ENCODE measurements around the gene KLHL29. TPM values are rescaled to one million over a fixed set of nuclear protein-coding genes. Genes with fewer than 3 reads are reported as not detected.

The KLHL29 gene
- total RNA-seq, 2 donors from 2014 or later = 1.0 to 2.4 TPM

DNA sequence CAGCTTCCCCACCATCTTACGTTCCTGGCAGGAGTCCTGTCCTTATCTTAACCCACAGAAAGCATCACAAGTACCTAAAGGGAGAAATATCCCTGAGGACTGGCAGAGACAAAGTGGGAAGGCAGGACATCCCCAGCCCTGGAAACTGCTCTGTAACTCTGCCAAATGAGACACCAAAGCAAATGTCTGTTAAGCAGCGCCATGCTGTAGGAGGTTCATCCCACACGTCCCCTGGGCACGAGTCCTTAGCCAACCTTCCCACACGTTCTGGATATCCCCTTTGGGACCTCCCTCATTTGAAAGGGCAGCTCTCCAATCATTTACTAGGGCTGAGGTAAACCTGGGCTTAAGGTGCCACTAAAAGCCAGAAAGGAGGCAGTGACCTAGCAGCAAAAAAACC, 334.7 kb downstream of the KLHL29 start:
- Mint-ChIP-seq H3K4me3 (no peak overlapping the region), H3K36me3 (ENCODE audit: low read depth) (peaks cover 24% of the 10 kb centered on the region), H3K27me3 (ENCODE audit: insufficient read depth) (no peaks in the 10 kb centered on the region), H3K4me1 (peaks cover 4% of the 10 kb centered on the region), H3K27ac (peak overlapping the region; percentile 0), H3K9me3 (peaks cover 23% of the 10 kb centered on the region)
- Histone ChIP-seq H3K27me3 (ENCODE audit: control insufficient read depth, insufficient read depth, low read length, poor library complexity, severe bottlenecking) (no peaks in the 10 kb centered on the region), H3K9ac (ENCODE audit: extremely low read depth, low read length, poor library complexity, severe bottlenecking) (no peak overlapping the region), H3K9me3 (ENCODE audit: control insufficient read depth, low read length) (peaks cover 29% of the 10 kb centered on the region), H3K4me1 (ENCODE audit: control insufficient read depth, insufficient read depth, low read length) (no peaks in the 10 kb centered on the region), H3K4me3 (ENCODE audit: low read length) (no peak overlapping the region), H3K27ac (ENCODE audit: low read depth, low read length) (no peak overlapping the region), H3K36me3 (ENCODE audit: control insufficient read depth, insufficient read depth, low read length) (peaks cover 6% of the 10 kb centered on the region)
- WGBS, 2 experiments (ENCODE audit: insufficient coverage in 1 of 2, insufficient read length in 1 of 2) = 91 to 100% methylated on average over 1 to 5 of the region's 5 CpGs
- TF ChIP-seq, protein P1, sequence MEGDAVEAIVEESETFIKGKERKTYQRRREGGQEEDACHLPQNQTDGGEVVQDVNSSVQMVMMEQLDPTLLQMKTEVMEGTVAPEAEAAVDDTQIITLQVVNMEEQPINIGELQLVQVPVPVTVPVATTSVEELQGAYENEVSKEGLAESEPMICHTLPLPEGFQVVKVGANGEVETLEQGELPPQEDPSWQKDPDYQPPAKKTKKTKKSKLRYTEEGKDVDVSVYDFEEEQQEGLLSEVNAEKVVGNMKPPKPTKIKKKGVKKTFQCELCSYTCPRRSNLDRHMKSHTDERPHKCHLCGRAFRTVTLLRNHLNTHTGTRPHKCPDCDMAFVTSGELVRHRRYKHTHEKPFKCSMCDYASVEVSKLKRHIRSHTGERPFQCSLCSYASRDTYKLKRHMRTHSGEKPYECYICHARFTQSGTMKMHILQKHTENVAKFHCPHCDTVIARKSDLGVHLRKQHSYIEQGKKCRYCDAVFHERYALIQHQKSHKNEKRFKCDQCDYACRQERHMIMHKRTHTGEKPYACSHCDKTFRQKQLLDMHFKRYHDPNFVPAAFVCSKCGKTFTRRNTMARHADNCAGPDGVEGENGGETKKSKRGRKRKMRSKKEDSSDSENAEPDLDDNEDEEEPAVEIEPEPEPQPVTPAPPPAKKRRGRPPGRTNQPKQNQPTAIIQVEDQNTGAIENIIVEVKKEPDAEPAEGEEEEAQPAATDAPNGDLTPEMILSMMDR (conservative IDR thresholded peaks at IDR 0.05) = no peak
- no peak for DNase-seq

DNA sequence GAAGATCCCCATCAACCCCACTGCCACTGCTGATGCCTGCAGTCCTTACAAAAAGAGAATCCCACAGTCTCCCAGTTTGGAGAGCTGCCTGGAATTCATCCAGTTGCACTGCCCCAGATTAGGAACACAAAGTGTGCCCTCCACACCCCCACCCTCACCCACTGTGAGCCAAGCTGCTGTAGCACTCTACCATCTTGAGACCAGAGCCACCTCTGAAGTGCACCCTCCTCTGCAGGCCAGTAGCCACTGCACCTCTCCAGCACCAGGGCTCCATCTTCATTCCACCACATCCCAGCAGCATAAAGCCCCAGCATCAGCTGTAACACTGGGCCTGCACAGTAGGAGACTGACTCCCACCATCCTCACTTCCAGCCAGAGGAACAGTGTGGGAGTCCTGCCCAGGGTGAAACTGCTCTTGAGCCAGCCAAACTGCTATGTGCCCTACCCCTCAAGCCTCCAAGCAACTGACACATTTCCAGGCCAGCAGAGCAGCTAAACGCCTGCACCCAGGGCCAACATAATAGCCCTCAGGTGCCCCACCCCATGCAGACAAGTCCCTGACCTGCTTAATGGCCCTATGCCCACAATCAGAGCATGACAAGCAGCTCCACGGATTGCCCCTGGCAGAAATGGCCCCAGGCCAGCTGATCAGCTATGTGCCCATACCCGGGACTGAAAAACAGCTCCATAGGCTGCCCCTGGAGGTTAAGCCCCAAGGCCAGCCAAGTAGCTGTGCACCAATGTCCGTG, 335.9 kb downstream of the KLHL29 start:
- Histone ChIP-seq H3K27ac (ENCODE audit: low read depth, low read length) (no peak overlapping the region), H3K4me3 (ENCODE audit: low read length) (no peak overlapping the region), H3K4me1 (ENCODE audit: control insufficient read depth, insufficient read depth, low read length) (no peaks in the 10 kb centered on the region), H3K27me3 (ENCODE audit: control insufficient read depth, insufficient read depth, low read length, poor library complexity, severe bottlenecking) (no peaks in the 10 kb centered on the region), H3K9me3 (ENCODE audit: control insufficient read depth, low read length) (peaks cover 41% of the 10 kb centered on the region), H3K9ac (ENCODE audit: extremely low read depth, low read length, poor library complexity, severe bottlenecking) (no peak overlapping the region), H3K36me3 (ENCODE audit: control insufficient read depth, insufficient read depth, low read length) (peaks cover 7% of the 10 kb centered on the region)
- 91 to 92% methylated on average over 4 of the region's 4 CpGs for WGBS, 2 experiments (ENCODE audit: insufficient coverage in 1 of 2, insufficient read length in 1 of 2)
- Mint-ChIP-seq H3K27me3 (ENCODE audit: insufficient read depth) (no peaks in the 10 kb centered on the region), H3K27ac (no peak overlapping the region), H3K9me3 (peaks cover 27% of the 10 kb centered on the region), H3K4me1 (peaks cover 4% of the 10 kb centered on the region), H3K4me3 (no peak overlapping the region), H3K36me3 (ENCODE audit: low read depth) (peaks cover 30% of the 10 kb centered on the region)
- no peak for DNase-seq
- TF ChIP-seq, protein P1 (conservative IDR thresholded peaks at IDR 0.05) = no peak

DNA sequence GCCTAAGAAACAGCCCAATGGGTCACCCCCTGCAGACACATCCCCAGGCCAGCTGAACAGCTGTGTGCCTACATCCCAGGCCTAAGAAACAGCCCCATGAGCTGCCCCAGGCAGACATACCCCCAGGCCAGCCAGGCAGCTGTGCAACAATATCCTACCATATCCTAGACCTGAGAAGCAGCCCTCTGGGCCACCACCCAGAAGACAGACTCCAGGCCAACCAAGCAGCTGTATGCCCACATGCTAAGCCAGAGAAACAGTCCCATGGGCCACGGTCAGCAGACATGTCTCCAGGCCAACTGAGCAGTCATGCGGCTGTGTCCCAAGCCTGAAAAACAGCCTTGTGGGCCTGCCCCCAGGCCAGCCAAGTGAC, 336.5 kb downstream of the KLHL29 start:
- H3K27me3 Mint-ChIP-seq (ENCODE audit: insufficient read depth) = no peaks in the 10 kb centered on the region
- peaks cover 33% of the 10 kb centered on the region for H3K36me3 Mint-ChIP-seq (ENCODE audit: low read depth)
- peaks cover 4% of the 10 kb centered on the region for H3K4me1 Mint-ChIP-seq
- Histone ChIP-seq H3K4me3 (ENCODE audit: low read length) (no peak overlapping the region), H3K27ac (ENCODE audit: low read depth, low read length) (no peak overlapping the region), H3K9me3 (ENCODE audit: control insufficient read depth, low read length) (peaks cover 42% of the 10 kb centered on the region), H3K4me1 (ENCODE audit: control insufficient read depth, insufficient read depth, low read length) (no peaks in the 10 kb centered on the region), H3K36me3 (ENCODE audit: control insufficient read depth, insufficient read depth, low read length) (peaks cover 10% of the 10 kb centered on the region), H3K9ac (ENCODE audit: extremely low read depth, low read length, poor library complexity, severe bottlenecking) (no peak overlapping the region), H3K27me3 (ENCODE audit: control insufficient read depth, insufficient read depth, low read length, poor library complexity, severe bottlenecking) (no peaks in the 10 kb centered on the region)
- 92% methylated on average over 2 of the region's 2 CpGs for WGBS, 2 experiments (ENCODE audit: insufficient coverage in 1 of 2, insufficient read length in 1 of 2)
- TF ChIP-seq, protein P1 (conservative IDR thresholded peaks at IDR 0.05) = no peak
- peaks cover 27% of the 10 kb centered on the region for H3K9me3 Mint-ChIP-seq
- no peak overlapping the region for H3K27ac Mint-ChIP-seq
- no peak for DNase-seq
- no peak overlapping the region for H3K4me3 Mint-ChIP-seq

Data from endodermal cell (in vitro differentiated cells).